ENCODE measurements around the gene CRYGC.
"Not testable (repeated sequence)": the region's sequence is repeated elsewhere in the genome, so short reads cannot be mapped to it uniquely, and the experiment has no call there.

The CRYGC gene

GRCh38 chr2:208112969-208113368 lies 16.7 kb downstream of the CRYGC start:
- Histone ChIP-seq H3K4me1 (ENCODE audit: control insufficient read depth, insufficient read depth, low read length) (no peaks in the 10 kb centered on the region), H3K27me3 (ENCODE audit: control insufficient read depth in 1 of 2, insufficient read depth in 2 of 2, low read length in 2 of 2) (peaks cover 8 to 12% of the 10 kb centered on the region in 2 donors), H3K9me3 (ENCODE audit: control insufficient read depth in 2 of 2, low read length in 2 of 2) (no peaks in the 10 kb centered on the region), H3K9ac (ENCODE audit: low read length in 2 of 2) (no peak overlapping the region), H3K27ac (ENCODE audit: low read length) (no peak overlapping the region), H3K36me3 (ENCODE audit: control insufficient read depth in 2 of 2, insufficient read depth in 2 of 2, low read length in 2 of 2) (no peaks in the 10 kb centered on the region), H3K4me3 (ENCODE audit: low read length in 2 of 2) (no peak overlapping the region)

GRCh38 chr2:208112273-208112745 lies 17.3 kb downstream of the CRYGC start:
- not testable (repeated sequence) for H3K36me3 ChIP-seq (ENCODE audit: control insufficient read depth in 2 of 2, insufficient read depth in 2 of 2, low read length in 2 of 2); H3K27ac ChIP-seq (ENCODE audit: low read length); H3K4me3 ChIP-seq (ENCODE audit: low read length in 2 of 2); H3K4me1 ChIP-seq (ENCODE audit: control insufficient read depth, insufficient read depth, low read length); H3K9ac ChIP-seq (ENCODE audit: low read length in 2 of 2); H3K9me3 ChIP-seq (ENCODE audit: control insufficient read depth in 2 of 2, low read length in 2 of 2)
- peaks cover 8 to 12% of the 10 kb centered on the region in 2 donors for H3K27me3 ChIP-seq (ENCODE audit: control insufficient read depth in 1 of 2, insufficient read depth in 2 of 2, low read length in 2 of 2)

DNA sequence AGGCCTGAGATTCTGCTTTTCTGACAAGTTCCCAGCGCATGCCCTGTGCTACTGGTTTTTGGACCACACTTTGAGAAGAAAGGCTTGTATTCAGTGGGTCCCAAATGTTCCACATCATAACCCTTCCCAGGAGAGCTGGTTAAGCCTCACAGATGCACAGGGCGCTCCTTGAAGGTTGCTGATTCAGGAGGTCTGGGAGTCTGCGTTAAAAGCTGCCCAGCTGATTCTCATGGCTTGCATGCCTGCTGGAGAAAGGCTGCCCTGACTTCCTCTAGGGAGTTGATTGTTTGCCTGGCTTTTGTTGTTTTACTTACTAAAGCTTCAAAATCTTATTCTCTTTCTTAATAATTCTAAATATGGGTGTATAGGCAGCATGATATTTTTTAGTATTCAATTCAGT lies 26.0 kb downstream of the CRYGC start:
- Histone ChIP-seq H3K4me3 (ENCODE audit: low read length in 2 of 2) (no peak overlapping the region), H3K9ac (ENCODE audit: low read length in 2 of 2) (no peak overlapping the region), H3K27ac (ENCODE audit: low read length) (no peak overlapping the region), H3K36me3 (ENCODE audit: control insufficient read depth in 2 of 2, insufficient read depth in 2 of 2, low read length in 2 of 2) (no peaks in the 10 kb centered on the region), H3K9me3 (ENCODE audit: control insufficient read depth in 2 of 2, low read length in 2 of 2) (no peaks in the 10 kb centered on the region), H3K27me3 (ENCODE audit: control insufficient read depth in 1 of 2, insufficient read depth in 2 of 2, low read length in 2 of 2) (no peaks in the 10 kb centered on the region), H3K4me1 (ENCODE audit: control insufficient read depth, insufficient read depth, low read length) (no peaks in the 10 kb centered on the region)

GRCh38 chr2:208101716-208102631 lies 27.7 kb downstream of the CRYGC start:
- Histone ChIP-seq H3K27me3 (ENCODE audit: control insufficient read depth in 1 of 2, insufficient read depth in 2 of 2, low read length in 2 of 2) (no peaks in the 10 kb centered on the region), H3K4me1 (ENCODE audit: control insufficient read depth, insufficient read depth, low read length) (no peaks in the 10 kb centered on the region), H3K9ac (ENCODE audit: low read length in 2 of 2) (no peak overlapping the region), H3K27ac (ENCODE audit: low read length) (no peak overlapping the region), H3K36me3 (ENCODE audit: control insufficient read depth in 2 of 2, insufficient read depth in 2 of 2, low read length in 2 of 2) (no peaks in the 10 kb centered on the region), H3K9me3 (ENCODE audit: control insufficient read depth in 2 of 2, low read length in 2 of 2) (no peaks in the 10 kb centered on the region), H3K4me3 (ENCODE audit: low read length in 2 of 2) (no peak overlapping the region)

DNA sequence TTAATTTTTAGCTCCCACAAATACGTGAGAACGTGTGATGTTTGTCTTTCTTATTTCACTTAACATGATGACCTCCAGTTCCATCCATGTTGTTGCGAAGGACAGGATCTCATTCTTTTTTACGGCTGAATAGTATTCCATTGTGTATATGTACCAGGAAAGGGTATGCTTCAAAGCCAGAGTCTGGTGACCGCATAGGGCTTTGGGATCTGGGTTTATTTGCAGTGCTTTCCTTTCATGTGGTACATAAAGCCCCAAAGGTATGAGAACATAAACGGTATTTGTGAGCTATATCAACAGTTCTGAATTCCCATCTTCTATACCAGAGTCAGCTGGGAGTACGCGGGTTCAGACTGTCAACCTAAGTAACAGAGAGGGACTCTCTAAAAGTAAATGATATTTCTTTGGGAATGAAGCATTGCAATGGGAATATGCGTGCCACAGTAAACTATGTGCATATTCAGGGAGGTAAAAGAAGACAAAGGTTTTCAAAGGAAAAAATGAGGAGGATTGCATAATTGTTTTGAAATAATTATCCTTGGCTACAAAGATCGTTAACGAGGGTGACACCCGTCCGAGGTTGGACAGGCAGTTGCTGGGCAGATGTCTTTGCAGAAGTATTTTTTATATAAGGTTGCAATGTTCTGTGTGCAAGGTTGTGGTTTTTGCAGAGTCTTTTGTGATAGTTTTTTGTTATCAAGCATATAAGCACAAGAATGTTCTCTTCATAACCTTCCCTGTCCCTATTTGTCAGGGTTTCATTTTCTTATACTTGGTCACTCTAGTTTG lies 29.8 kb downstream of the CRYGC start:
- Histone ChIP-seq H3K4me1 (ENCODE audit: control insufficient read depth, insufficient read depth, low read length) (no peaks in the 10 kb centered on the region), H3K4me3 (ENCODE audit: low read length in 2 of 2) (no peak overlapping the region), H3K9ac (ENCODE audit: low read length in 2 of 2) (no peak overlapping the region), H3K36me3 (ENCODE audit: control insufficient read depth in 2 of 2, insufficient read depth in 2 of 2, low read length in 2 of 2) (no peaks in the 10 kb centered on the region), H3K27me3 (ENCODE audit: control insufficient read depth in 1 of 2, insufficient read depth in 2 of 2, low read length in 2 of 2) (no peaks in the 10 kb centered on the region), H3K9me3 (ENCODE audit: control insufficient read depth in 2 of 2, low read length in 2 of 2) (no peaks in the 10 kb centered on the region), H3K27ac (ENCODE audit: low read length) (no peak overlapping the region)

DNA sequence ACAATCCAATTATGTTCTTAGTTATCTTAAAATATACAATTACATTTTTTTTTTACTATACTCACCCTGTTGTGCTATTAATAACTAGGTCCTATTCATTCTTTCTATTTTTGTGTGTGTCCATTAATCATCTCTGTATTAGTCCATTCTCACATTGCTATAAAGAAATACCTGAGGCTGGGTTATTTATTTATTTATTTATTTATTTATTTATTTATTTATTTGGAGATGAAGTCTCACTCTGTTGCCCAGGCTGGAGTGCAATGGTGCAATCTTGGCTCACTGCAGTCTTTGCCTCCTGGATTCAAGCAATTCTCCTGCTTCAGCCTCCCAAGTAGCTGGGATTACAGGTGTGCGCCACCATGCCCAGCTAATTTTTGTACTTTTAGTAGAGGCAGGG lies 30.9 kb downstream of the CRYGC start:
- H3K27ac ChIP-seq (ENCODE audit: low read length); H3K4me1 ChIP-seq (ENCODE audit: control insufficient read depth, insufficient read depth, low read length); H3K27me3 ChIP-seq (ENCODE audit: control insufficient read depth in 1 of 2, insufficient read depth in 2 of 2, low read length in 2 of 2); H3K36me3 ChIP-seq (ENCODE audit: control insufficient read depth in 2 of 2, insufficient read depth in 2 of 2, low read length in 2 of 2); H3K9me3 ChIP-seq (ENCODE audit: control insufficient read depth in 2 of 2, low read length in 2 of 2); H3K4me3 ChIP-seq (ENCODE audit: low read length in 2 of 2); H3K9ac ChIP-seq (ENCODE audit: low read length in 2 of 2): not testable (repeated sequence)

- H3K27me3 ChIP-seq (ENCODE audit: control insufficient read depth in 1 of 2, insufficient read depth in 2 of 2, low read length in 2 of 2): no peaks in the 10 kb centered on the region
- no peaks in the 10 kb centered on the region for H3K36me3 ChIP-seq (ENCODE audit: control insufficient read depth in 2 of 2, insufficient read depth in 2 of 2, low read length in 2 of 2)
- no peak overlapping the region for H3K4me3 ChIP-seq (ENCODE audit: low read length in 2 of 2)
- no peak overlapping the region for H3K9ac ChIP-seq (ENCODE audit: low read length in 2 of 2)
- no peaks in the 10 kb centered on the region for H3K9me3 ChIP-seq (ENCODE audit: control insufficient read depth in 2 of 2, low read length in 2 of 2)
- H3K27ac ChIP-seq (ENCODE audit: low read length): no peak overlapping the region
- H3K4me1 ChIP-seq (ENCODE audit: control insufficient read depth, insufficient read depth, low read length): no peaks in the 10 kb centered on the region
Observed at GRCh38 chr2:208098267-208098666, 31.4 kb downstream of the CRYGC start.

- Histone ChIP-seq H3K27me3 (ENCODE audit: control insufficient read depth in 1 of 2, insufficient read depth in 2 of 2, low read length in 2 of 2) (no peaks in the 10 kb centered on the region), H3K27ac (ENCODE audit: low read length) (no peak overlapping the region), H3K4me3 (ENCODE audit: low read length in 2 of 2) (no peak overlapping the region), H3K9ac (ENCODE audit: low read length in 2 of 2) (no peak overlapping the region), H3K4me1 (ENCODE audit: control insufficient read depth, insufficient read depth, low read length) (no peaks in the 10 kb centered on the region), H3K9me3 (ENCODE audit: control insufficient read depth in 2 of 2, low read length in 2 of 2) (no peaks in the 10 kb centered on the region), H3K36me3 (ENCODE audit: control insufficient read depth in 2 of 2, insufficient read depth in 2 of 2, low read length in 2 of 2) (no peaks in the 10 kb centered on the region)
Observed at GRCh38 chr2:208097801-208098200, 31.8 kb downstream of the CRYGC start.

- no peaks in the 10 kb centered on the region for H3K4me1 ChIP-seq (ENCODE audit: control insufficient read depth, insufficient read depth, low read length)
- no peak overlapping the region for H3K9ac ChIP-seq (ENCODE audit: low read length in 2 of 2)
- H3K36me3 ChIP-seq (ENCODE audit: control insufficient read depth in 2 of 2, insufficient read depth in 2 of 2, low read length in 2 of 2): no peaks in the 10 kb centered on the region
- no peaks in the 10 kb centered on the region for H3K9me3 ChIP-seq (ENCODE audit: control insufficient read depth in 2 of 2, low read length in 2 of 2)
- no peak overlapping the region for H3K4me3 ChIP-seq (ENCODE audit: low read length in 2 of 2)
- H3K27ac ChIP-seq (ENCODE audit: low read length): no peak overlapping the region
- no peaks in the 10 kb centered on the region for H3K27me3 ChIP-seq (ENCODE audit: control insufficient read depth in 1 of 2, insufficient read depth in 2 of 2, low read length in 2 of 2)
Observed at GRCh38 chr2:208097313-208097712, 32.3 kb downstream of the CRYGC start.

GRCh38 chr2:208096080-208096479 lies 33.5 kb downstream of the CRYGC start:
- H3K9me3 ChIP-seq (ENCODE audit: control insufficient read depth in 2 of 2, low read length in 2 of 2): no peaks in the 10 kb centered on the region
- no peak overlapping the region for H3K4me3 ChIP-seq (ENCODE audit: low read length in 2 of 2)
- no peaks in the 10 kb centered on the region for H3K4me1 ChIP-seq (ENCODE audit: control insufficient read depth, insufficient read depth, low read length)
- H3K27me3 ChIP-seq (ENCODE audit: control insufficient read depth in 1 of 2, insufficient read depth in 2 of 2, low read length in 2 of 2): no peaks in the 10 kb centered on the region
- no peak overlapping the region for H3K27ac ChIP-seq (ENCODE audit: low read length)
- no peak overlapping the region for H3K9ac ChIP-seq (ENCODE audit: low read length in 2 of 2)
- no peaks in the 10 kb centered on the region for H3K36me3 ChIP-seq (ENCODE audit: control insufficient read depth in 2 of 2, insufficient read depth in 2 of 2, low read length in 2 of 2)

DNA sequence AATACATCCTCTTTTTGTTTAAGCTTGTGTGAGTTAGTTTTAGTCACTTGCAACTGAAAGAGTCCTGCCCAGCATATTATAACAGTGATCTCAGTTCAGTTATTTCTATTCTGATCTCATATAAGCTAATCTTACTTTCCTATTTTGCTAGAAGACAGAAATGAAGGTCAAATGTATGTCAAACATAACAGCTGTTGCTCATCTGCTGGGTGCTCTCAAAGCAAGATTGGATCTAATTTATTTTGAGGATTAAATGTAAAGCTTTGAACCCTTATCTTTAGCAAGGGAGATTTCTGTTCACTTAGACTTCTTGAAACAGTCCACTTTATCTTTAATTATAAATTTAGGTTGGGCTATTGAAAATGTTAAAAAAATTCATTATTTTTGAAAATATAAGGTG lies 36.5 kb downstream of the CRYGC start:
- no peaks in the 10 kb centered on the region for H3K27me3 ChIP-seq (ENCODE audit: control insufficient read depth in 1 of 2, insufficient read depth in 2 of 2, low read length in 2 of 2)
- no peak overlapping the region for H3K4me3 ChIP-seq (ENCODE audit: low read length in 2 of 2)
- no peaks in the 10 kb centered on the region for H3K9me3 ChIP-seq (ENCODE audit: control insufficient read depth in 2 of 2, low read length in 2 of 2)
- H3K9ac ChIP-seq (ENCODE audit: low read length in 2 of 2): no peak overlapping the region
- no peaks in the 10 kb centered on the region for H3K36me3 ChIP-seq (ENCODE audit: control insufficient read depth in 2 of 2, insufficient read depth in 2 of 2, low read length in 2 of 2)
- H3K4me1 ChIP-seq (ENCODE audit: control insufficient read depth, insufficient read depth, low read length): peaks cover 2% of the 10 kb centered on the region
- H3K27ac ChIP-seq (ENCODE audit: low read length): no peak overlapping the region
